ENCODE data around the gene SDK1. TPM values are rescaled to one million over a fixed set of nuclear protein-coding genes. Genes with fewer than 3 reads are reported as not detected.

SDK1 gene
- total and polyA plus RNA-seq, 2 experiments from 2014 or later = not detected

GRCh38 chr7:3880228-3880987 is 579.4 kb downstream of the SDK1 start:
- H3K9ac ChIP-seq = no peak overlapping the region
- TF ChIP-seq EZH2 (IDR thresholded peaks at IDR 0.05; ENCODE audit: insufficient read depth, poor library complexity, severe bottlenecking) = no peak
- TF ChIP-seq EZH2phosphoT487 (IDR thresholded peaks at IDR 0.05; ENCODE audit: insufficient read depth, low read depth) = no peak
- no peaks in the 10 kb centered on the region for H3K79me2 ChIP-seq (ENCODE audit: insufficient read depth)
- no peaks in the 10 kb centered on the region for H3K36me3 ChIP-seq (ENCODE audit: low read depth)
- no peaks in the 10 kb centered on the region for H3K9me3 ChIP-seq (ENCODE audit: low read depth)
- in situ Hi-C loops (cut with MboI) = loop anchor here (25.0 kb wide), 1 partner anchor 993 kb away; no protein-coding TSS in a partner anchor
- H3K4me3 ChIP-seq = no peak overlapping the region
- no peaks in the 10 kb centered on the region for H3K4me1 ChIP-seq (ENCODE audit: insufficient read depth)
- no peak overlapping the region for H2AFZ ChIP-seq
- H3K27ac ChIP-seq = no peak overlapping the region
- no peaks in the 10 kb centered on the region for H4K20me1 ChIP-seq (ENCODE audit: insufficient read depth)
- H3K9me2 ChIP-seq (ENCODE audit: insufficient read depth) = no peaks in the 10 kb centered on the region
- H3K27me3 ChIP-seq (replicated peaks; ENCODE audit: insufficient read depth) = no peaks in the 10 kb centered on the region
- H3K4me2 ChIP-seq (ENCODE audit: unreplicated experiment) = no peak overlapping the region
- 63 to 69% methylated on average over 26 of the region's 26 CpGs for WGBS, 2 experiments (ENCODE audit: low coverage in 1 of 2, low lambda C conversion rate in 2 of 2, missing lambda C conversion rate in 2 of 2)
- H3F3A ChIP-seq (ENCODE audit: insufficient read depth) = no peaks in the 10 kb centered on the region
- no peak for DNase-seq

GRCh38 chr7:3882782-3883181 is 581.7 kb downstream of the SDK1 start:
- H3K4me1 ChIP-seq (ENCODE audit: insufficient read depth) = no peaks in the 10 kb centered on the region
- in situ Hi-C loops (cut with MboI) = loop anchor here (25.0 kb wide), 1 partner anchor 995 kb away; no protein-coding TSS in a partner anchor
- H3K27ac ChIP-seq = no peak overlapping the region
- H3K4me2 ChIP-seq (ENCODE audit: unreplicated experiment) = no peak overlapping the region
- H3K9me3 ChIP-seq (ENCODE audit: low read depth) = no peaks in the 10 kb centered on the region
- no peaks in the 10 kb centered on the region for H3K36me3 ChIP-seq (ENCODE audit: low read depth)
- no peak overlapping the region for H3K4me3 ChIP-seq
- H3F3A ChIP-seq (ENCODE audit: insufficient read depth) = no peaks in the 10 kb centered on the region
- H3K9me2 ChIP-seq (ENCODE audit: insufficient read depth) = no peaks in the 10 kb centered on the region
- DNase-seq = no peak
- 25 to 32% methylated on average over 5 of the region's 5 CpGs for WGBS, 2 experiments (ENCODE audit: low coverage in 1 of 2, low lambda C conversion rate in 2 of 2, missing lambda C conversion rate in 2 of 2)
- no peak overlapping the region for H3K9ac ChIP-seq
- no peaks in the 10 kb centered on the region for H4K20me1 ChIP-seq (ENCODE audit: insufficient read depth)
- TF ChIP-seq EZH2phosphoT487 (IDR thresholded peaks at IDR 0.05; ENCODE audit: insufficient read depth, low read depth) = no peak
- no peak for TF ChIP-seq EZH2 (IDR thresholded peaks at IDR 0.05; ENCODE audit: insufficient read depth, poor library complexity, severe bottlenecking)
- no peaks in the 10 kb centered on the region for H3K27me3 ChIP-seq (replicated peaks; ENCODE audit: insufficient read depth)
- no peaks in the 10 kb centered on the region for H3K79me2 ChIP-seq (ENCODE audit: insufficient read depth)
- H2AFZ ChIP-seq = no peak overlapping the region

- no peak overlapping the region for H3K27ac ChIP-seq
- H2AFZ ChIP-seq = no peak overlapping the region
- no peaks in the 10 kb centered on the region for H3K79me2 ChIP-seq (ENCODE audit: insufficient read depth)
- WGBS, 2 experiments (ENCODE audit: low coverage in 1 of 2, low lambda C conversion rate in 2 of 2, missing lambda C conversion rate in 2 of 2) = 54 to 64% methylated on average over 6 of the region's 6 CpGs
- TF ChIP-seq EZH2phosphoT487 (IDR thresholded peaks at IDR 0.05; ENCODE audit: insufficient read depth, low read depth) = no peak
- TF ChIP-seq EZH2 (IDR thresholded peaks at IDR 0.05; ENCODE audit: insufficient read depth, poor library complexity, severe bottlenecking) = no peak
- DNase-seq = no peak
- no peaks in the 10 kb centered on the region for H4K20me1 ChIP-seq (ENCODE audit: insufficient read depth)
- H3K9me2 ChIP-seq (ENCODE audit: insufficient read depth) = no peaks in the 10 kb centered on the region
- no peaks in the 10 kb centered on the region for H3K36me3 ChIP-seq (ENCODE audit: low read depth)
- H3K9ac ChIP-seq = no peak overlapping the region
- no peaks in the 10 kb centered on the region for H3K27me3 ChIP-seq (replicated peaks; ENCODE audit: insufficient read depth)
- in situ Hi-C loops (cut with MboI) = loop anchor here (25.0 kb wide), 1 partner anchor 997 kb away; no protein-coding TSS in a partner anchor
- no peak overlapping the region for H3K4me3 ChIP-seq
- H3K4me2 ChIP-seq (ENCODE audit: unreplicated experiment) = no peak overlapping the region
- no peaks in the 10 kb centered on the region for H3K4me1 ChIP-seq (ENCODE audit: insufficient read depth)
- H3F3A ChIP-seq (ENCODE audit: insufficient read depth) = no peaks in the 10 kb centered on the region
- no peaks in the 10 kb centered on the region for H3K9me3 ChIP-seq (ENCODE audit: low read depth)
Observed at GRCh38 chr7:3884543-3884942, 583.5 kb downstream of the SDK1 start.

GRCh38 chr7:3887096-3887690 is 586.1 kb downstream of the SDK1 start:
- H3K27ac ChIP-seq = no peak overlapping the region
- H3K9ac ChIP-seq = no peak overlapping the region
- no peak for DNase-seq
- no peaks in the 10 kb centered on the region for H3K79me2 ChIP-seq (ENCODE audit: insufficient read depth)
- no peak for TF ChIP-seq EZH2phosphoT487 (IDR thresholded peaks at IDR 0.05; ENCODE audit: insufficient read depth, low read depth)
- no peak for TF ChIP-seq EZH2 (IDR thresholded peaks at IDR 0.05; ENCODE audit: insufficient read depth, poor library complexity, severe bottlenecking)
- H4K20me1 ChIP-seq (ENCODE audit: insufficient read depth) = no peaks in the 10 kb centered on the region
- in situ Hi-C loops (cut with MboI) = loop anchor here (25.0 kb wide), 1 partner anchor 1000 kb away; no protein-coding TSS in a partner anchor
- no peaks in the 10 kb centered on the region for H3K9me2 ChIP-seq (ENCODE audit: insufficient read depth)
- H3K36me3 ChIP-seq (ENCODE audit: low read depth) = no peaks in the 10 kb centered on the region
- H3F3A ChIP-seq (ENCODE audit: insufficient read depth) = no peaks in the 10 kb centered on the region
- no peaks in the 10 kb centered on the region for H3K27me3 ChIP-seq (replicated peaks; ENCODE audit: insufficient read depth)
- no peaks in the 10 kb centered on the region for H3K4me1 ChIP-seq (ENCODE audit: insufficient read depth)
- no peak overlapping the region for H3K4me2 ChIP-seq (ENCODE audit: unreplicated experiment)
- H3K9me3 ChIP-seq (ENCODE audit: low read depth) = no peaks in the 10 kb centered on the region
- H2AFZ ChIP-seq = no peak overlapping the region
- no peak overlapping the region for H3K4me3 ChIP-seq
- 6 to 7% methylated on average over 4 of the region's 4 CpGs for WGBS, 2 experiments (ENCODE audit: low coverage in 1 of 2, low lambda C conversion rate in 2 of 2, missing lambda C conversion rate in 2 of 2)

All from GM23248 (cell line).